Mucosa of descending colon (tissue), 3 donors: ENCODE data around the gene ZIC4. TPM values are rescaled to one million over a fixed set of nuclear protein-coding genes. Genes with fewer than 3 reads are reported as not detected.

Experiments
- ATAC-seq: fragments of 200-7000 bp; cut with Tn5 transposase; one replicate; pipeline ENCODE4 v1.9.1; 2020; ENCODE audit warnings: mild to moderate bottlenecking, moderate library complexity
- DNase-seq, 3 donors: peaks; one replicate each; pipeline ENCODE4 v3.0.0-alpha.2; 2020
- H3K36me3 ChIP-seq: fragments of 200-600 bp; one replicate; pipeline ENCODE4 v1.8.0; 2021; ENCODE audit warnings: low read depth, mild to moderate bottlenecking
- H3K4me1 ChIP-seq: fragments of 200-600 bp; one replicate; pipeline ENCODE4 v1.8.0; 2021; ENCODE audit warnings: low read depth, mild to moderate bottlenecking
- H3K4me3 ChIP-seq: fragments of 200-600 bp; one replicate; pipeline ENCODE4 v1.8.0; 2021; ENCODE audit warnings: mild to moderate bottlenecking
- H3K9me3 ChIP-seq: fragments of 200-600 bp; one replicate; pipeline ENCODE4 v1.8.0; 2021; ENCODE audit warnings: mild to moderate bottlenecking
- intact Hi-C, 2 donors: fragments of 100-400 bp; cut with DNase I in 1 of 2; cut with micrococcal nuclease in 1 of 2; formaldehyde crosslinking; loops; one replicate each; pipeline versions ENCODE4 v1.11.0 to v1.11.1; 2022; cut with DNase I, micrococcal nuclease
- total RNA-seq, 3 donors: library from RNA; stranded (reverse); fragmentation: NEBNext Ultra II Directional in 2 of 3; extraction: Animal tissue kit (Norgen Biotek cat#: 25700) in 2 of 3; gene quantifications; one replicate each; pipeline versions ENCODE4 v1.2.1 to v1.2.4, GENCODE V29; 2021 to 2023
- TF ChIP-seq, protein P1 (sequence below): fragments of 200-600 bp; IDR thresholded peaks from one replicate; pipeline ENCODE4 v1.8.0; 2022; ENCODE audit warnings: antibody characterized with exemption, mild to moderate bottlenecking
- donor health status: DM: no; HTN: no; CAD: no; lungs with moderate emphysema.
- donor health status: DM: no; HTN: no; CAD: no.
- donor health status: DM: no; HTN: yes; CAD: no.

The ZIC4 gene
- total RNA-seq, 3 donors from 2014 or later: not detected

GRCh38 chr3:147410116-147410525 lies 3.8 kb upstream of the ZIC4 start:
- no peak for ATAC-seq
- intact Hi-C loops: no loop called here
- no peak for DNase-seq
- TF ChIP-seq, protein P1, sequence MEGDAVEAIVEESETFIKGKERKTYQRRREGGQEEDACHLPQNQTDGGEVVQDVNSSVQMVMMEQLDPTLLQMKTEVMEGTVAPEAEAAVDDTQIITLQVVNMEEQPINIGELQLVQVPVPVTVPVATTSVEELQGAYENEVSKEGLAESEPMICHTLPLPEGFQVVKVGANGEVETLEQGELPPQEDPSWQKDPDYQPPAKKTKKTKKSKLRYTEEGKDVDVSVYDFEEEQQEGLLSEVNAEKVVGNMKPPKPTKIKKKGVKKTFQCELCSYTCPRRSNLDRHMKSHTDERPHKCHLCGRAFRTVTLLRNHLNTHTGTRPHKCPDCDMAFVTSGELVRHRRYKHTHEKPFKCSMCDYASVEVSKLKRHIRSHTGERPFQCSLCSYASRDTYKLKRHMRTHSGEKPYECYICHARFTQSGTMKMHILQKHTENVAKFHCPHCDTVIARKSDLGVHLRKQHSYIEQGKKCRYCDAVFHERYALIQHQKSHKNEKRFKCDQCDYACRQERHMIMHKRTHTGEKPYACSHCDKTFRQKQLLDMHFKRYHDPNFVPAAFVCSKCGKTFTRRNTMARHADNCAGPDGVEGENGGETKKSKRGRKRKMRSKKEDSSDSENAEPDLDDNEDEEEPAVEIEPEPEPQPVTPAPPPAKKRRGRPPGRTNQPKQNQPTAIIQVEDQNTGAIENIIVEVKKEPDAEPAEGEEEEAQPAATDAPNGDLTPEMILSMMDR: no peak
- Histone ChIP-seq H3K36me3 (no peaks in the 10 kb centered on the region), H3K4me3 (no peak overlapping the region), H3K4me1 (peaks cover 10% of the 10 kb centered on the region), H3K9me3 (no peaks in the 10 kb centered on the region)

DNA sequence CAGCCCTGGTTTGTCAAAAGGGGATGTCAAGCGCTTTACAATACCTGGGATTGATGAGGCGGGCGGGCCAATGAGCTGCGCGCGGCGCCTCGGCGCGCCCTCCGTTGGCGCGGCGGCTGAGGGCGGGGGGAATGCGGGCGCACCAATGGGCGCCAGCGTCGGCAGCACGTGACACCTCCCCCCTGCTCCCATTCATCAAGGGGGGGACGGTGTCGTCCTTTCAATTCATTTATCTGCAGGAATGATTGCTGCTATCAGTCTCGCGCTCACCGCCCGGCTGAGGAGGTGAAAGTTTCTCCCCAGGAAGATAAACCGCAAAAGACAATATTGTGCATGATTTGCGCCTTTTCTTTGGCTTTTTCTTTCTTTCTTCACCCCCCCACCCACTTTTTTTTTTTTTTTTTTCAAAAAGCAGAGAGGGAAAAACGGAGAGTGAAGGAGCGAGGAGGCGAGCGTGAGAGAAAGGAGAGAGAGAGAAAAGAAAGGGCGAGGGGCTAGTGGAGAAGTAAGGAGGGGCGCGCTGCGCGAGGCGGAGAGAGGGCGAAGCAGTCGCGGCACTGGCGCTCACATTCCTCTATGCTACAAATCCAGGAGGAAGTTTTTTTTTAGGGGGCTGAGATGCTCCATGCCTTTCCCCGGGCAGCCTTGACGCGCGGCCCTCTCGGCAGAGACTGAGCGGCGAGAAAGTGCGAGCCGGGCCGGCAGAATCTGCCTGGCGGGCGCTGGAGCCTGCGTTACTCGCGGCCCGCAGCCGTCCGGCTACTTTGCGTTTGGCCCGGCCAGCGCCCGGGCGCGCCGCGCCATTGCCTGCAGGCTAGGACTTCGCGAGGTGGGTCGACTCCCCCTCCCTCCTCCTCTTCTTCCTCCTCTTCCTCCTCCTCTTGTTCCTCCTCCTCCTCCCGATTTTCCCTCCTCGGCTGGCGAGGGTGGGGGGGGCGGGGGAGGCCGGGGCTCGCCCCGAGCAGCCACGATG lies 3.1 kb upstream of the ZIC4 start, which contains the start of gene ZIC1:
ZIC1 (plus strand) TSS at position 223 of the 973 bp plus-strand sequence; CDS start at position 971, 748 bp downstream.
- TF ChIP-seq, protein P1: no peak

DNA sequence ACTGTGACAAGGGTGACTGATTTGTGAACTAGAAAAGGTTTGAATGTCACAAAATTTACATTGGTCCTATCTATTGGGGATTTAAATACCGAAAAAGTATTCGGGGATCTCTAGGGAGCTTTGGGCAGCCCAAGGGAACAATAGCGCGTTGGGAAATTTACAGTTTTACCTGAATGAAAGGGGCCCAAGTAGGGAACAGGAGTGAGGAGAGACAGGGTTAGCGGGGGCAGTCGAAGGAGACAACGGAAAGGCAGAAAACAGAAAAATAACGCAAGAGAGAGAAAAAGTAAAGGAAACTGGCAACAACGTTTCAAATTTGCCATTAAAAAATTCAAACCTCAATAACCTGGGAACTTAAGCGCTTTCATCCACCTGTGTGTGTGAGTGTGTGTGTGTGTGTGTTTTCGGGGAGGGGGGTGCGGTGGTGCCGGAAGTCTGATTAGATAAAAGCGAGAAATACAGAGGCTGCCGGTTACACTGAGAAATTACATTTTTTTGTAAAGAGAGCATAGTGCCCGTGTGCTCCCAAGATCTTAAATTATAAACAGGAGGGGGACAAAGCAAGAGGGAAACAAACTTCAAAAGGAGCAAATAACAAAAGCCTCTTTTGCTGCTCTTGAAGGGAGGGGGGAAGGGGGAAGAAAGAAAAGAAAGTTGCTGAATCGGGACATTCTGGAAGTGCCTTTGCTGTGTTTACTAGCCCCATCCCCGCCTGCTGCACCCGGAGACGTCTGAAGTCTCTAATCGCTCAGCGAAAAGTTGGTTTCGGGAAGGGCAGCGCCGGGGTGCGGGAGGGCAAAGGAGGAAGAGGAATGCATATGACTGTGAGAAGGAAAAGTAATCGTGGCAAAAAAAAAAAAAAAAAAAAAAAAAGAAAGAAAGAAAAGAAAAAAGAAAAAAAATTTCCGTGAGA lies 2.1 kb upstream of the ZIC4 start:
- no peak for DNase-seq
- TF ChIP-seq, protein P1: no peak
- intact Hi-C loops: no loop called here
- Histone ChIP-seq H3K4me3 (no peak overlapping the region), H3K36me3 (no peaks in the 10 kb centered on the region), H3K9me3 (no peaks in the 10 kb centered on the region), H3K4me1 (peaks cover 7% of the 10 kb centered on the region)
- no peak for ATAC-seq

More for the DNA sequence above, 3.1 kb upstream of the ZIC4 start, which contains the start of gene ZIC1:
- Histone ChIP-seq H3K4me3 (no peak within 1 kb of the TSS), H3K4me1 (peaks cover 10% of the 10 kb centered on the region), H3K36me3 (no peaks in the 10 kb centered on the region), H3K9me3 (no peaks in the 10 kb centered on the region)
- ATAC-seq (no peak), DNase-seq (no peak)
- intact Hi-C loops: no loop called here

DNA sequence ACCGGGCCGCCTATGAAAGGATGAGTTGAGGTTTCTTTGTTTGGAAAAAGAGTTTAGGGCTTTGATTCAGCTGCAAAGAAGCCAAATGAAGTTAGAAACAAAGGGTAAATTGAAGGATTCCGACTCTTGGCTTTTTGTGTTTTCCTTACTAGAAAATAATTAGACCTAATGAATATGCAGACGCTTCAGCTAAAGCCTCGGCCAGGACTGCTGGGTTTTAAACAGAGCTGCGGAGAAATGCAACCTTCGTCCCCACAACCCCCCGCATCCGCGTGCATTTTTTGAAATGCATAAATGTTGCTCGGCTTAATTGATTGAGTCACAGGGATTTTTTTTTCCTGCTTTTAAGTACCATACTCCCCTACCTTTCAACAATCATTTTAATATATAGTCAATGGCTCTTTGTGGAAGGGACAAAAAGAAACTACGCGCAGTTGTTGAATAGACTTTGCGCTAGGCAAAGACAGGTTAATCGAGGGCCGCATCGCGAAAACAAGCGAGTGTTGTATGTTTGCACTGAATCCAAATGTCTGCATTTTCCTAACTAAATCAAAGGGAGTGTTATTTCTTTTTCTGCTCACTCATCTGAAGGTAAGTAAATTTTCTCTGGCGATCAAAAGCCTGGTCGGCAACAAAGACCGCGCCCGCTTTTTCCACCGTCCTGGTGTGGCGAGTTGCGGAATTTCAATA lies 1.3 kb upstream of the ZIC4 start:
- Histone ChIP-seq H3K4me3 (no peak overlapping the region), H3K9me3 (no peaks in the 10 kb centered on the region), H3K36me3 (no peaks in the 10 kb centered on the region), H3K4me1 (peaks cover 7% of the 10 kb centered on the region)
- DNase-seq (no peak), ATAC-seq (no peak)
- intact Hi-C loops: no loop called here
- TF ChIP-seq, protein P1: no peak

DNA sequence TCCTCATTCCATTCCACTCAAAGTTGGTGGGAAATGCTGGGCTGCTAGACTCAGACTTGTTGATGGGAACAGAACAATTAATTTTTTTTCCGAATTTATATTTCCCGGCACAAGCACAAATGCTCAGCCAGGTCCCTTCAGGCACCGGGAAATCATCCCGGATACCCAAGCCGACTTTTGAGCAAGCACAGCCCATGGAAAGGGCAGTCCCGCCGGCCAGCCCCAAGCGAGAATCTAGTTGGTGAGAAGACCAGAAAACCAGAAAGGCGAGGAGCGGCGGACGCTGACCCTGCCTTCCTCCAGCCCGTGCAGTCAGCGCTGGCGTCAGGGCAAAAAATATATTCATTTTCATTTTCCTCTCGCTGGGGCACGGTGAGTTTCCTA lies 763 bp upstream of the ZIC4 start:
- Histone ChIP-seq H3K4me1 (peaks cover 7% of the 10 kb centered on the region), H3K4me3 (no peak overlapping the region), H3K36me3 (no peaks in the 10 kb centered on the region), H3K9me3 (no peaks in the 10 kb centered on the region)
- DNase-seq (no peak), ATAC-seq (no peak)
- TF ChIP-seq, protein P1: no peak
- intact Hi-C loops: no loop called here
